Measurements from ENCODE around the gene KLHL13. TPM values are rescaled to one million over a fixed set of nuclear protein-coding genes. Genes with fewer than 3 reads are reported as not detected.

Gene KLHL13
- total RNA-seq, 6 experiments from 2014 or later, result 1.2 to 3.2 (median 1.8) TPM

DNA sequence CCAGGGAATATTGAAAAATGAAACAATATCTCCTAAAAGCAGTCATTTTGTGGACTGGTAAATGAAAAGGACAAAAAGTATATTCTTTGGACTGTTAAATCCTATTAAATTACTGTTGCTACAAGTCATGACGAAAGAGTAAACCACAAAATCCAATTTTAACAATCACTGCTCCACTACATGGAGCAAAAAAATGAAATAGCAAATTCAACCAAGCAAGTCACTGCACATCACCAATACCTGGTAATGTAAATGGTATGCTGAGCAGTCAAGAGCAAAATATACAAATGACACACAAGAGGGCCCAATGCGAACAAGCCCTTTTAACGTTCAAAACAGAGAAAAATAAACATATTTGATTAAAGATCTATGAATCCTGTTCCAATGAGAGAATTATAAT, 126.2 kb downstream of the KLHL13 start:
- no peaks in the 10 kb centered on the region for H3K27me3 ChIP-seq
- 69% methylated on average over 3 of the region's 3 CpGs for WGBS (ENCODE audit: insufficient coverage, low coverage, low lambda C conversion rate, missing lambda C conversion rate)
- TF ChIP-seq POLR2A (IDR thresholded peaks at IDR 0.05), result no peak
- TF ChIP-seq, protein P1, sequence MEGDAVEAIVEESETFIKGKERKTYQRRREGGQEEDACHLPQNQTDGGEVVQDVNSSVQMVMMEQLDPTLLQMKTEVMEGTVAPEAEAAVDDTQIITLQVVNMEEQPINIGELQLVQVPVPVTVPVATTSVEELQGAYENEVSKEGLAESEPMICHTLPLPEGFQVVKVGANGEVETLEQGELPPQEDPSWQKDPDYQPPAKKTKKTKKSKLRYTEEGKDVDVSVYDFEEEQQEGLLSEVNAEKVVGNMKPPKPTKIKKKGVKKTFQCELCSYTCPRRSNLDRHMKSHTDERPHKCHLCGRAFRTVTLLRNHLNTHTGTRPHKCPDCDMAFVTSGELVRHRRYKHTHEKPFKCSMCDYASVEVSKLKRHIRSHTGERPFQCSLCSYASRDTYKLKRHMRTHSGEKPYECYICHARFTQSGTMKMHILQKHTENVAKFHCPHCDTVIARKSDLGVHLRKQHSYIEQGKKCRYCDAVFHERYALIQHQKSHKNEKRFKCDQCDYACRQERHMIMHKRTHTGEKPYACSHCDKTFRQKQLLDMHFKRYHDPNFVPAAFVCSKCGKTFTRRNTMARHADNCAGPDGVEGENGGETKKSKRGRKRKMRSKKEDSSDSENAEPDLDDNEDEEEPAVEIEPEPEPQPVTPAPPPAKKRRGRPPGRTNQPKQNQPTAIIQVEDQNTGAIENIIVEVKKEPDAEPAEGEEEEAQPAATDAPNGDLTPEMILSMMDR (IDR thresholded peaks at IDR 0.05), result no peak
- ATAC-seq, result no peak
- no peaks in the 10 kb centered on the region for H3K9me3 ChIP-seq
- no peaks in the 10 kb centered on the region for H3K36me3 ChIP-seq
- no peak for DNase-seq
- intact Hi-C loops (cut with DNase I), result no loop called here
- no peak overlapping the region for H3K4me3 ChIP-seq
- H3K27ac ChIP-seq, result no peak overlapping the region
- no peaks in the 10 kb centered on the region for H3K4me1 ChIP-seq

DNA sequence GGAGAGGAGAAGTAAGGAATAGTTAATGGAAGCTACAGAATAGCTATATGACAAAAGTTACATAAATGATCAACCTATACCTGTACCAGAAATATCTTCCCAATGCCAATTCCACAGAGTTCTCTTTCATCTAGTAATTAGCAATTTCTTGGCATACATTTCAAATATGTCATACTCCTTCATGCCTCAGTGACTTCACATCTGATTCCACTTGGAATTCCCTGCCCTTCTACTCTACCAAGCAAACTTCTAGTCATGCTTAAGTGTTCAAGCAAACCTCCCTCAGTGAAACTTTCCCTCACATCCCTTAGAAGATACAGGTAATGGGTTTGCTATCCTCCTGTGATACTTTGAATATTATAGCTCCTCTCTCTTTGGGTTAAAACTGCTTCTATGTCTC, 127.1 kb downstream of the KLHL13 start:
- H3K36me3 ChIP-seq, result no peaks in the 10 kb centered on the region
- H3K27me3 ChIP-seq, result no peaks in the 10 kb centered on the region
- intact Hi-C loops (cut with DNase I), result no loop called here
- no peak overlapping the region for H3K4me3 ChIP-seq
- TF ChIP-seq POLR2A (IDR thresholded peaks at IDR 0.05), result no peak
- TF ChIP-seq, protein P1 (IDR thresholded peaks at IDR 0.05), result no peak
- no peak overlapping the region for H3K27ac ChIP-seq
- no peaks in the 10 kb centered on the region for H3K9me3 ChIP-seq
- H3K4me1 ChIP-seq, result no peaks in the 10 kb centered on the region
- DNase-seq, result no peak
- ATAC-seq, result no peak

DNA sequence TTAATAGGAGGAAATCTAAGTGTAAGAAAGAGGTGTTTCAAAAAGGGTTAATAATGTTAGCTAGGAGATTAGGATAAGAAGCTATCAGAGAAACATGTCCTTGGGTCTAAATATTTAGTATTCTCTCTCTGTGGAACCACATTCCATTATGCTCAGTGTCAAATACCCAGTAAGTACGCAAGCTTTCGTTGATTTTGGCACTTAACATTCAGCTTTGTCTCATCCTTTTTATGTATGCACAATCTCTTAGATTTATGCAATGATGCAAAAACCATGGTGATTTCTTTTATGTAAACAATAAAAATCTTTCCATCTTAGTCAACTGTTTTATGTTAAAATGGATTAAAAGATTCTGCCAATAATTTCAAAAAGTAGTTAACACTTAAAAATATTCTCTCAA, 129.2 kb downstream of the KLHL13 start:
- no peak overlapping the region for H3K4me3 ChIP-seq
- intact Hi-C loops (cut with DNase I), result no loop called here
- ATAC-seq, result no peak
- H3K27me3 ChIP-seq, result no peaks in the 10 kb centered on the region
- 42% methylated on average over 2 of the region's 2 CpGs for WGBS (ENCODE audit: insufficient coverage, low coverage, low lambda C conversion rate, missing lambda C conversion rate)
- TF ChIP-seq, protein P1 (IDR thresholded peaks at IDR 0.05), result no peak
- no peak for TF ChIP-seq POLR2A (IDR thresholded peaks at IDR 0.05)
- H3K9me3 ChIP-seq, result no peaks in the 10 kb centered on the region
- DNase-seq, result no peak
- no peaks in the 10 kb centered on the region for H3K4me1 ChIP-seq
- no peaks in the 10 kb centered on the region for H3K36me3 ChIP-seq
- H3K27ac ChIP-seq, result no peak overlapping the region

DNA sequence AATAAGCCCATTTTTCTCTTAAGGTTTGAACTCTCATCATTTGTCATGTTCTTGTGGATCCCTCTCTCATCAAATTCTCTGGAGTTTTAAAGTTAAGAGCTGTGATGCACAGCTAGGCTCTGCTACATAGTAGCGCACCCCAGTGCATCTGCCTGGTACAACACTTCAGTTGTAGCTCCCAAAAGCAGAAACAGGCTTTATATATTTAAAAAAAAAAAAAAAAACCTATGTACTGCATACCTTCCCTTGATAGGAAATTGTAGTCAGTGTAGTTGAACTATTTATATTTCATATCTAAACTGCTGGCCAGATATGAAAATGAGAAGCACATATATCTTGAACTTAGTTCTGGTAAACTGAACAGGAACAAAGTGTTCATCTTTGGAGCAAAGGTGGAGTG, 131.4 kb downstream of the KLHL13 start:
- no peak overlapping the region for H3K4me3 ChIP-seq
- no peak overlapping the region for H3K27ac ChIP-seq
- ATAC-seq (no peak), DNase-seq (no peak)
- WGBS (ENCODE audit: insufficient coverage, low coverage, low lambda C conversion rate, missing lambda C conversion rate), result 25% methylated on average over 1 of the region's 1 CpG
- H3K36me3 ChIP-seq, result no peaks in the 10 kb centered on the region
- TF ChIP-seq, protein P1 (IDR thresholded peaks at IDR 0.05), result no peak
- no peak for TF ChIP-seq POLR2A (IDR thresholded peaks at IDR 0.05)
- H3K4me1 ChIP-seq, result no peaks in the 10 kb centered on the region
- intact Hi-C loops (cut with DNase I), result no loop called here
- no peaks in the 10 kb centered on the region for H3K9me3 ChIP-seq
- H3K27me3 ChIP-seq, result no peaks in the 10 kb centered on the region

DNA sequence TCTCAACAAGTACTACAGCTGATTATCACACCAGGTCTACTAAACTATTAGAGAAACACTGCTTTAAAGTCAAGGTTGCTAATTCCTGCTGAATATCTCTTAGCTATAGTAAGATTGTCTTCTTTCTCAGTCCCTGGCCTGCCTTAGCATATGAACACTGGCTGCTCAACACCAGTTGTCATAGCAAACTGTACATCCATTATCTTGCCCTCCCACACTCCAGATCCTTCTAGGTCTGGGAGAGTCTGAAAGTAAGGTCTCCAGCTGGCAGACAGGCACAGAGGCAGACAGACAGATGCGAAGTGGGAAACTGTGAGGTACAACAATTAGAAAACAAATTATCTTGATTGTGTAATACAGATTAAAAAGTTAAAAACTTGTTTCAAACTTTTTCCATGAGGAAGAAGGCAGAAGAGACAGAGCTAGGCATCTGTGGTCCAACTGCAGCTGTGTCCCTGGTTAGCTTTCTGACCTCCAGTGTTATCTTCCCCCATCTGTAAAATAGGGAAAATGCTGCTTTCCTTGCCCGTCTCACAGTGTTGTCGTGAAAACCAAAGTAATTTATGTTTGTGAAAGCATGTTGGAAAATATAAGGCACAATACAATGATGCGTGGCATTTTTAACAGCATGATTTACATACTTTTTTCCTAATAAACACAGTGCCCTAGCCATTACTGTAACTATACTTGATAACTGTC, 133.8 kb downstream of the KLHL13 start:
- DNase-seq, result no peak
- H3K36me3 ChIP-seq, result no peaks in the 10 kb centered on the region
- intact Hi-C loops (cut with DNase I), result no loop called here
- no peaks in the 10 kb centered on the region for H3K4me1 ChIP-seq
- no peaks in the 10 kb centered on the region for H3K27me3 ChIP-seq
- H3K27ac ChIP-seq, result no peak overlapping the region
- no peak overlapping the region for H3K4me3 ChIP-seq
- no peaks in the 10 kb centered on the region for H3K9me3 ChIP-seq
- WGBS (ENCODE audit: insufficient coverage, low coverage, low lambda C conversion rate, missing lambda C conversion rate), result 50% methylated on average over 4 of the region's 4 CpGs
- ATAC-seq, result no peak
- TF ChIP-seq, protein P1 (IDR thresholded peaks at IDR 0.05), result no peak
- no peak for TF ChIP-seq POLR2A (IDR thresholded peaks at IDR 0.05)

Measured in right lobe of liver (tissue), 6 donors.